Omental fat pad (tissue), 4 donors: Measurements from ENCODE around the gene PLCB1. TPM values are rescaled to one million over a fixed set of nuclear protein-coding genes. Genes with fewer than 3 reads are reported as not detected.

ENCODE experiments used
- ATAC-seq: fragments of 150-250 bp; one replicate; pipeline ENCODE4 v1.9.1; 2016; ENCODE audit warnings: mild to moderate bottlenecking, moderate library complexity; ENCODE audit not compliant: low FRiP score
- DNase-seq: peaks from one replicate; pipeline ENCODE4 v3.0.0-alpha.2; 2019; ENCODE audit warnings: low spot score
- total RNA-seq, 4 donors: library from RNA; depleted of rRNA; stranded (reverse); fragments of >200 nt; gene quantifications; one replicate each; pipeline ENCODE4 v1.1.0, GENCODE V29; 2016
- TF ChIP-seq, protein P1 (sequence below), 3 donors: fragments of 450-650 bp; IDR thresholded peaks; one replicate each; pipeline ENCODE4 v1.5.1; 2016 to 2017; ENCODE audit warnings: antibody characterized with exemption in 3 of 3, mild to moderate bottlenecking in 3 of 3, moderate library complexity in 2 of 3

Gene PLCB1
- total RNA-seq, 4 donors from 2014 or later: 22.4 to 60.5 (median 36.4) TPM

GRCh38 chr20:8568075-8568474 lies 436.0 kb downstream of the PLCB1 start:
- no peak for DNase-seq
- TF ChIP-seq, protein P1, sequence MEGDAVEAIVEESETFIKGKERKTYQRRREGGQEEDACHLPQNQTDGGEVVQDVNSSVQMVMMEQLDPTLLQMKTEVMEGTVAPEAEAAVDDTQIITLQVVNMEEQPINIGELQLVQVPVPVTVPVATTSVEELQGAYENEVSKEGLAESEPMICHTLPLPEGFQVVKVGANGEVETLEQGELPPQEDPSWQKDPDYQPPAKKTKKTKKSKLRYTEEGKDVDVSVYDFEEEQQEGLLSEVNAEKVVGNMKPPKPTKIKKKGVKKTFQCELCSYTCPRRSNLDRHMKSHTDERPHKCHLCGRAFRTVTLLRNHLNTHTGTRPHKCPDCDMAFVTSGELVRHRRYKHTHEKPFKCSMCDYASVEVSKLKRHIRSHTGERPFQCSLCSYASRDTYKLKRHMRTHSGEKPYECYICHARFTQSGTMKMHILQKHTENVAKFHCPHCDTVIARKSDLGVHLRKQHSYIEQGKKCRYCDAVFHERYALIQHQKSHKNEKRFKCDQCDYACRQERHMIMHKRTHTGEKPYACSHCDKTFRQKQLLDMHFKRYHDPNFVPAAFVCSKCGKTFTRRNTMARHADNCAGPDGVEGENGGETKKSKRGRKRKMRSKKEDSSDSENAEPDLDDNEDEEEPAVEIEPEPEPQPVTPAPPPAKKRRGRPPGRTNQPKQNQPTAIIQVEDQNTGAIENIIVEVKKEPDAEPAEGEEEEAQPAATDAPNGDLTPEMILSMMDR (IDR thresholded peaks at IDR 0.05): no peak
- no peak for ATAC-seq

- TF ChIP-seq, protein P1 (IDR thresholded peaks at IDR 0.05): no peak
- ATAC-seq: no peak
- no peak for DNase-seq
Measured at GRCh38 chr20:8569766-8570165, 437.7 kb downstream of the PLCB1 start.

GRCh38 chr20:8571611-8572010 lies 439.5 kb downstream of the PLCB1 start:
- no peak for DNase-seq
- ATAC-seq: peak; percentile 37
- TF ChIP-seq, protein P1 (IDR thresholded peaks at IDR 0.05): no peak

DNA sequence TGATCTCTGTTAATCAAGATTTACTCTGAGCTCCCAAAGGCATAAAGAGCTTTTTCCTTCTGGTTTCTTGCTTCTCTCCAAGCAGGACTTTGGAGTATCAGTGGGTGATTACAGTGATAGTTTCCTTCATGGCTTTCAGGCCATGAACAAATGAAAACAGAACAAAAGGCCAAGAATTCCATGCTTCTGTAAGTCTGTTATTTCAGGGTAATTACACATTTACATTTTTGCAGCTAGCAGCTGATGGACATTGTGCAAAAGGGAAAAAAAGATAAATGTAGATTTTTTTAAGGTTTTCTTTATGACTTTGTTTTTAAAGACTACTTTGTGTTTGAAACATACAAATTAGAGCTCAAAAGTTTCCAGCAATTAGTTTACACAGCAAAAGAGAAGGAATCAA lies 441.6 kb downstream of the PLCB1 start:
- TF ChIP-seq, protein P1 (IDR thresholded peaks at IDR 0.05): no peak
- DNase-seq: no peak
- no peak for ATAC-seq

DNA sequence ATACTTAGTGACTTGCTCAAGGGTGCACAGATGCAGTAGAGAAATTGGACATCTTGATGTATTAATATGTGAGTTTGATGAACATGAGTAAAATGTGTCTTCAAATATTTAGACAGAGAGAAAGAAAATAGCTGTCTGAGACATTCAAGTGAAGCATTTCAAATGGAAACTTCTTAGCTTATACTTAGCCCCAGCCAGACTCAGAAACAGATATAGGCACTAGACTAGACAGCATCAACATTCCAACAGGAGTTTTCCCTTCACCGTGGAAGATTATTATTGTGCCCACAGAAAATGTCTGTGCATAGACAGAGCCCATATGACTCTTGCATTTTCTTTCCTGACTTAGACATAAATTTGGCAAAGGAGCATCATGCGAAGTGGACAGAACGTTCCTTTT lies 443.0 kb downstream of the PLCB1 start:
- no peak for DNase-seq
- TF ChIP-seq, protein P1 (IDR thresholded peaks at IDR 0.05): no peak
- no peak for ATAC-seq

- ATAC-seq (no peak), DNase-seq (no peak)
- TF ChIP-seq, protein P1 (IDR thresholded peaks at IDR 0.05): no peak
Measured at GRCh38 chr20:8578161-8578865, 446.2 kb downstream of the PLCB1 start.

GRCh38 chr20:8579035-8579434 lies 447.0 kb downstream of the PLCB1 start:
- TF ChIP-seq, protein P1 (IDR thresholded peaks at IDR 0.05): no peak
- DNase-seq (no peak), ATAC-seq (no peak)
